Liver (tissue), 3 donors: Measurements from ENCODE around the gene MYOD1.

ENCODE experiments used
- ATF3 ChIP-seq: IDR thresholded peaks from 2 replicates; pipeline ENCODE4 v1.6.1; 2016; ENCODE audit warnings: antibody characterized with exemption
- CTCF ChIP-seq: fragments of 150-350 bp; IDR thresholded peaks from 2 replicates; pipeline ENCODE4 v1.5.1; 2017; ENCODE audit warnings: improper control_type of control experiment, low read depth, low read length; ENCODE audit not compliant: missing input control
- GABPA ChIP-seq, 2 donors: IDR thresholded peaks in 1 of 2; conservative IDR thresholded peaks in 1 of 2; 2 replicates each; pipeline ENCODE4 v1.6.1; 2016; ENCODE audit warnings: antibody characterized with exemption in 2 of 2, mild to moderate bottlenecking in 1 of 2, moderate library complexity in 1 of 2
- HNF4A ChIP-seq, 2 donors: conservative IDR thresholded peaks; 2 replicates each; pipeline ENCODE4 v1.6.1; 2016; ENCODE audit warnings: antibody characterized with exemption in 2 of 2, mild to moderate bottlenecking in 2 of 2
- HNF4G ChIP-seq: IDR thresholded peaks from 2 replicates; pipeline ENCODE4 v1.6.1; 2016; ENCODE audit warnings: antibody characterized with exemption
- JUND ChIP-seq, 2 donors: IDR thresholded peaks; 2 replicates each; pipeline ENCODE4 v1.6.1; 2016; ENCODE audit warnings: antibody characterized with exemption in 2 of 2
- MAX ChIP-seq: IDR thresholded peaks from 2 replicates; pipeline ENCODE4 v1.6.1; 2016; ENCODE audit warnings: antibody characterized with exemption
- RAD21 ChIP-seq, 2 donors: IDR thresholded peaks; 2 replicates each; pipeline ENCODE4 v1.6.1; 2016; ENCODE audit warnings: antibody characterized with exemption in 2 of 2, mild to moderate bottlenecking in 2 of 2
- REST ChIP-seq: IDR thresholded peaks from 2 replicates; pipeline ENCODE4 v1.6.1; 2016; ENCODE audit warnings: antibody characterized with exemption, mild to moderate bottlenecking
- RXRA ChIP-seq, 2 donors: IDR thresholded peaks; 2 replicates each; pipeline ENCODE4 v1.6.1; 2017 to 2018; ENCODE audit warnings: antibody characterized with exemption in 2 of 2, mild to moderate bottlenecking in 1 of 2
- SP1 ChIP-seq: IDR thresholded peaks from 2 replicates; pipeline ENCODE4 v1.6.1; 2018; ENCODE audit warnings: antibody characterized with exemption, mild to moderate bottlenecking
- YY1 ChIP-seq: IDR thresholded peaks from 2 replicates; pipeline ENCODE4 v1.6.1; 2016; ENCODE audit warnings: antibody characterized with exemption, mild to moderate bottlenecking
- donor health status: healthy.
- donor health status: healthy.

GRCh38 chr11:17748761-17749721 is 29.7 kb downstream of the MYOD1 start:
- TF ChIP-seq CTCF: no peak
- TF ChIP-seq RXRA (IDR thresholded peaks at IDR 0.05): no peak
- TF ChIP-seq MAX: no peak
- TF ChIP-seq JUND (IDR thresholded peaks at IDR 0.05): no peak
- no peak for TF ChIP-seq RAD21 (IDR thresholded peaks at IDR 0.05)
- TF ChIP-seq REST: no peak
- no peak for TF ChIP-seq SP1
- TF ChIP-seq YY1: no peak
- TF ChIP-seq ATF3: no peak
- TF ChIP-seq GABPA (IDR thresholded peaks at IDR 0.05 in 1 of 2, conservative IDR thresholded peaks at IDR 0.05 in 1 of 2): no peak
- TF ChIP-seq HNF4G: no peak
- TF ChIP-seq HNF4A (conservative IDR thresholded peaks at IDR 0.05): no peak
